Measurements from ENCODE around the gene ENTPD8.
A peak's percentile ranks its signal among the peaks of the same experiment; 100 is the strongest.
"Not testable (repeated sequence)": the region's sequence is repeated elsewhere in the genome, so short reads cannot be mapped to it uniquely, and the experiment has no call there.

ENTPD8 gene

GRCh38 chr9:137476856-137477255 lies 35.7 kb upstream of the ENTPD8 start:
- DNase-seq (ENCODE audit: low read depth in 2 of 2): no peak

- DNase-seq (ENCODE audit: low read depth in 2 of 2): no peak
Measured at GRCh38 chr9:137475666-137476065, 34.5 kb upstream of the ENTPD8 start.

GRCh38 chr9:137474271-137474670 lies 33.1 kb upstream of the ENTPD8 start:
- DNase-seq (ENCODE audit: low read depth in 2 of 2): no peak

- no peak for DNase-seq (ENCODE audit: low read depth in 2 of 2)
Measured at GRCh38 chr9:137470785-137471184, 29.6 kb upstream of the ENTPD8 start.

- DNase-seq (ENCODE audit: low read depth in 2 of 2): no peak
Measured at GRCh38 chr9:137467896-137468295, 26.7 kb upstream of the ENTPD8 start.

- no peak for DNase-seq (ENCODE audit: low read depth in 2 of 2)
Measured at GRCh38 chr9:137467161-137467581, 26.0 kb upstream of the ENTPD8 start.

GRCh38 chr9:137466389-137467085 lies 25.4 kb upstream of the ENTPD8 start:
- not testable (repeated sequence) for DNase-seq (ENCODE audit: low read depth in 2 of 2)

- no peak for DNase-seq (ENCODE audit: low read depth in 2 of 2)
Measured at GRCh38 chr9:137465720-137466388, 24.7 kb upstream of the ENTPD8 start.

- no peak for DNase-seq (ENCODE audit: low read depth in 2 of 2)
Measured at GRCh38 chr9:137465000-137465719, 24.0 kb upstream of the ENTPD8 start.

GRCh38 chr9:137464291-137464999 lies 23.3 kb upstream of the ENTPD8 start:
- no peak for DNase-seq (ENCODE audit: low read depth in 2 of 2)

GRCh38 chr9:137463931-137464290 lies 22.8 kb upstream of the ENTPD8 start:
- DNase-seq (ENCODE audit: low read depth in 2 of 2): no peak

GRCh38 chr9:137462986-137463930 lies 22.1 kb upstream of the ENTPD8 start:
- no peak for DNase-seq (ENCODE audit: low read depth in 2 of 2)

GRCh38 chr9:137462396-137462985 lies 21.3 kb upstream of the ENTPD8 start:
- DNase-seq (ENCODE audit: low read depth in 2 of 2): no peak

GRCh38 chr9:137461663-137462395 lies 20.7 kb upstream of the ENTPD8 start:
- peak; percentile 76 to 77 for DNase-seq (ENCODE audit: low read depth in 2 of 2)

- no peak for DNase-seq (ENCODE audit: low read depth in 2 of 2)
Measured at GRCh38 chr9:137461316-137461662, 20.1 kb upstream of the ENTPD8 start.

GRCh38 chr9:137460363-137461315 lies 19.5 kb upstream of the ENTPD8 start:
- DNase-seq (ENCODE audit: low read depth in 2 of 2): no peak

- no peak for DNase-seq (ENCODE audit: low read depth in 2 of 2)
Measured at GRCh38 chr9:137459601-137460362, 18.6 kb upstream of the ENTPD8 start.

GRCh38 chr9:137459152-137459600 lies 18.0 kb upstream of the ENTPD8 start, which contains the start of gene NSMF:
Gene NSMF, minus strand, starts transcription at chr9:137459334. Its CDS starts 232 bp downstream, at chr9:137459102.
- DNase-seq (ENCODE audit: low read depth in 2 of 2): peak; percentile 94 to 95
